ENCODE data around the gene TPSG1.
"Not testable (repeated sequence)": the region's sequence is repeated elsewhere in the genome, so short reads cannot be mapped to it uniquely, and the experiment has no call there.

TPSG1 gene

GRCh38 chr16:1225051-1225451, at the start of gene TPSG1:
TPSG1 (minus strand) TSS chr16:1225268; CDS start chr16:1225252, 16 bp downstream.
- H3K4me3 ChIP-seq (ENCODE audit: low read length in 2 of 2) = no peak within 1 kb of the TSS
- H3K36me3 ChIP-seq (ENCODE audit: control insufficient read depth in 2 of 2, insufficient read depth in 2 of 2, low read length in 2 of 2) = no peaks in the 10 kb centered on the region
- H3K27ac ChIP-seq (ENCODE audit: low read length) = peak within 1 kb of the TSS; percentile 31
- peaks cover 22% of the 10 kb centered on the region for H3K4me1 ChIP-seq (ENCODE audit: control insufficient read depth, insufficient read depth, low read length)
- no peak within 1 kb of the TSS for H3K9ac ChIP-seq (ENCODE audit: low read length in 2 of 2)
- no peaks in the 10 kb centered on the region for H3K27me3 ChIP-seq (ENCODE audit: control insufficient read depth in 1 of 2, insufficient read depth in 2 of 2, low read length in 2 of 2)
- no peaks in the 10 kb centered on the region for H3K9me3 ChIP-seq (ENCODE audit: control insufficient read depth in 2 of 2, low read length in 2 of 2)

GRCh38 chr16:1274767-1275166, 49.7 kb upstream of the TPSG1 start:
- Histone ChIP-seq H3K27ac (ENCODE audit: low read length) (no peak overlapping the region), H3K4me1 (ENCODE audit: control insufficient read depth, insufficient read depth, low read length) (peaks cover 9% of the 10 kb centered on the region), H3K4me3 (ENCODE audit: low read length in 2 of 2) (no peak overlapping the region), H3K36me3 (ENCODE audit: control insufficient read depth in 2 of 2, insufficient read depth in 2 of 2, low read length in 2 of 2) (no peaks in the 10 kb centered on the region), H3K9me3 (ENCODE audit: control insufficient read depth in 2 of 2, low read length in 2 of 2) (no peaks in the 10 kb centered on the region), H3K27me3 (ENCODE audit: control insufficient read depth in 1 of 2, insufficient read depth in 2 of 2, low read length in 2 of 2) (peaks cover 17 to 19% of the 10 kb centered on the region in 2 donors), H3K9ac (ENCODE audit: low read length in 2 of 2) (no peak overlapping the region)

GRCh38 chr16:1273816-1274215, 48.7 kb upstream of the TPSG1 start:
- no peak overlapping the region for H3K9ac ChIP-seq (ENCODE audit: low read length in 2 of 2)
- no peak overlapping the region for H3K4me3 ChIP-seq (ENCODE audit: low read length in 2 of 2)
- no peaks in the 10 kb centered on the region for H3K36me3 ChIP-seq (ENCODE audit: control insufficient read depth in 2 of 2, insufficient read depth in 2 of 2, low read length in 2 of 2)
- no peaks in the 10 kb centered on the region for H3K9me3 ChIP-seq (ENCODE audit: control insufficient read depth in 2 of 2, low read length in 2 of 2)
- H3K4me1 ChIP-seq (ENCODE audit: control insufficient read depth, insufficient read depth, low read length) = peaks cover 9% of the 10 kb centered on the region
- no peak overlapping the region for H3K27ac ChIP-seq (ENCODE audit: low read length)
- H3K27me3 ChIP-seq (ENCODE audit: control insufficient read depth in 1 of 2, insufficient read depth in 2 of 2, low read length in 2 of 2) = peaks cover 16 to 19% of the 10 kb centered on the region in 2 donors

- H3K36me3 ChIP-seq (ENCODE audit: control insufficient read depth in 2 of 2, insufficient read depth in 2 of 2, low read length in 2 of 2) = no peaks in the 10 kb centered on the region
- H3K27ac ChIP-seq (ENCODE audit: low read length) = no peak overlapping the region
- peaks cover 7 to 14% of the 10 kb centered on the region in 2 donors for H3K27me3 ChIP-seq (ENCODE audit: control insufficient read depth in 1 of 2, insufficient read depth in 2 of 2, low read length in 2 of 2)
- no peak overlapping the region for H3K4me3 ChIP-seq (ENCODE audit: low read length in 2 of 2)
- H3K9me3 ChIP-seq (ENCODE audit: control insufficient read depth in 2 of 2, low read length in 2 of 2) = no peaks in the 10 kb centered on the region
- peaks cover 9% of the 10 kb centered on the region for H3K4me1 ChIP-seq (ENCODE audit: control insufficient read depth, insufficient read depth, low read length)
- H3K9ac ChIP-seq (ENCODE audit: low read length in 2 of 2) = no peak overlapping the region
Observed at GRCh38 chr16:1272453-1273198, 47.6 kb upstream of the TPSG1 start.

GRCh38 chr16:1271724-1272413, 46.8 kb upstream of the TPSG1 start:
- not testable (repeated sequence) for H3K36me3 ChIP-seq (ENCODE audit: control insufficient read depth in 2 of 2, insufficient read depth in 2 of 2, low read length in 2 of 2); H3K27ac ChIP-seq (ENCODE audit: low read length); H3K4me1 ChIP-seq (ENCODE audit: control insufficient read depth, insufficient read depth, low read length); H3K9ac ChIP-seq (ENCODE audit: low read length in 2 of 2); H3K9me3 ChIP-seq (ENCODE audit: control insufficient read depth in 2 of 2, low read length in 2 of 2); H3K4me3 ChIP-seq (ENCODE audit: low read length in 2 of 2)
- H3K27me3 ChIP-seq (ENCODE audit: control insufficient read depth in 1 of 2, insufficient read depth in 2 of 2, low read length in 2 of 2) = peaks cover 7 to 14% of the 10 kb centered on the region in 2 donors

GRCh38 chr16:1271380-1271723, 46.3 kb upstream of the TPSG1 start:
- Histone ChIP-seq H3K27ac (ENCODE audit: low read length) (no peak overlapping the region), H3K9ac (ENCODE audit: low read length in 2 of 2) (no peak overlapping the region), H3K9me3 (ENCODE audit: control insufficient read depth in 2 of 2, low read length in 2 of 2) (no peaks in the 10 kb centered on the region), H3K36me3 (ENCODE audit: control insufficient read depth in 2 of 2, insufficient read depth in 2 of 2, low read length in 2 of 2) (no peaks in the 10 kb centered on the region), H3K27me3 (ENCODE audit: control insufficient read depth in 1 of 2, insufficient read depth in 2 of 2, low read length in 2 of 2) (peaks cover 10 to 18% of the 10 kb centered on the region in 2 donors), H3K4me3 (ENCODE audit: low read length in 2 of 2) (no peak overlapping the region), H3K4me1 (ENCODE audit: control insufficient read depth, insufficient read depth, low read length) (peaks cover 9% of the 10 kb centered on the region)

GRCh38 chr16:1269418-1269817, 44.4 kb upstream of the TPSG1 start:
- not testable (repeated sequence) for H3K9ac ChIP-seq (ENCODE audit: low read length in 2 of 2); H3K4me1 ChIP-seq (ENCODE audit: control insufficient read depth, insufficient read depth, low read length); H3K36me3 ChIP-seq (ENCODE audit: control insufficient read depth in 2 of 2, insufficient read depth in 2 of 2, low read length in 2 of 2); H3K9me3 ChIP-seq (ENCODE audit: control insufficient read depth in 2 of 2, low read length in 2 of 2); H3K27ac ChIP-seq (ENCODE audit: low read length); H3K4me3 ChIP-seq (ENCODE audit: low read length in 2 of 2)
- H3K27me3 ChIP-seq (ENCODE audit: control insufficient read depth in 1 of 2, insufficient read depth in 2 of 2, low read length in 2 of 2) = peaks cover 2 to 21% of the 10 kb centered on the region in 2 donors

- H3K27me3 ChIP-seq (ENCODE audit: control insufficient read depth in 1 of 2, insufficient read depth in 2 of 2, low read length in 2 of 2) = peaks cover 12 to 19% of the 10 kb centered on the region in 2 donors
- no peaks in the 10 kb centered on the region for H3K36me3 ChIP-seq (ENCODE audit: control insufficient read depth in 2 of 2, insufficient read depth in 2 of 2, low read length in 2 of 2)
- no peaks in the 10 kb centered on the region for H3K9me3 ChIP-seq (ENCODE audit: control insufficient read depth in 2 of 2, low read length in 2 of 2)
Observed at GRCh38 chr16:1265826-1266225, 40.8 kb upstream of the TPSG1 start.

GRCh38 chr16:1265090-1265630, 40.1 kb upstream of the TPSG1 start:
- H3K4me3 ChIP-seq (ENCODE audit: low read length in 2 of 2) = no peak overlapping the region
- H3K9me3 ChIP-seq (ENCODE audit: control insufficient read depth in 2 of 2, low read length in 2 of 2) = no peaks in the 10 kb centered on the region
- no peak overlapping the region for H3K27ac ChIP-seq (ENCODE audit: low read length)
- no peak overlapping the region for H3K9ac ChIP-seq (ENCODE audit: low read length in 2 of 2)
- no peaks in the 10 kb centered on the region for H3K4me1 ChIP-seq (ENCODE audit: control insufficient read depth, insufficient read depth, low read length)
- H3K36me3 ChIP-seq (ENCODE audit: control insufficient read depth in 2 of 2, insufficient read depth in 2 of 2, low read length in 2 of 2) = no peaks in the 10 kb centered on the region
- peaks cover 15% of the 10 kb centered on the region in 2 donors for H3K27me3 ChIP-seq (ENCODE audit: control insufficient read depth in 1 of 2, insufficient read depth in 2 of 2, low read length in 2 of 2)

More at GRCh38 chr16:1265826-1266225, 40.8 kb upstream of the TPSG1 start:
- no peak overlapping the region for H3K27ac ChIP-seq (ENCODE audit: low read length)
- no peaks in the 10 kb centered on the region for H3K4me1 ChIP-seq (ENCODE audit: control insufficient read depth, insufficient read depth, low read length)
- no peak overlapping the region for H3K4me3 ChIP-seq (ENCODE audit: low read length in 2 of 2)
- no peak overlapping the region for H3K9ac ChIP-seq (ENCODE audit: low read length in 2 of 2)

- Histone ChIP-seq H3K36me3 (ENCODE audit: control insufficient read depth in 2 of 2, insufficient read depth in 2 of 2, low read length in 2 of 2) (no peaks in the 10 kb centered on the region), H3K9me3 (ENCODE audit: control insufficient read depth in 2 of 2, low read length in 2 of 2) (no peaks in the 10 kb centered on the region), H3K4me1 (ENCODE audit: control insufficient read depth, insufficient read depth, low read length) (no peaks in the 10 kb centered on the region), H3K9ac (ENCODE audit: low read length in 2 of 2) (no peak overlapping the region), H3K27ac (ENCODE audit: low read length) (no peak overlapping the region), H3K27me3 (ENCODE audit: control insufficient read depth in 1 of 2, insufficient read depth in 2 of 2, low read length in 2 of 2) (peaks cover 12 to 21% of the 10 kb centered on the region in 2 donors), H3K4me3 (ENCODE audit: low read length in 2 of 2) (no peak overlapping the region)
Observed at GRCh38 chr16:1264345-1265089, 39.4 kb upstream of the TPSG1 start.

Measured in stomach smooth muscle (tissue), 2 donors.